ENCODE results near the gene IGSF23.
"Not testable (repeated sequence)": the region's sequence is repeated elsewhere in the genome, so short reads cannot be mapped to it uniquely, and the experiment has no call there.

Gene IGSF23

GRCh38 chr19:44627631-44628030, 14.3 kb downstream of the IGSF23 start:
- TF ChIP-seq PPARA (CRISPR knock-in tag; IDR thresholded peaks at IDR 0.05; ENCODE audit: borderline replicate concordance) = no peak
- TF ChIP-seq CSRNP3 (CRISPR knock-in tag; IDR thresholded peaks at IDR 0.05) = no peak
- no peak for TF ChIP-seq ZC3H10 (CRISPR knock-in tag; IDR thresholded peaks at IDR 0.05)
- TF ChIP-seq, protein P1, sequence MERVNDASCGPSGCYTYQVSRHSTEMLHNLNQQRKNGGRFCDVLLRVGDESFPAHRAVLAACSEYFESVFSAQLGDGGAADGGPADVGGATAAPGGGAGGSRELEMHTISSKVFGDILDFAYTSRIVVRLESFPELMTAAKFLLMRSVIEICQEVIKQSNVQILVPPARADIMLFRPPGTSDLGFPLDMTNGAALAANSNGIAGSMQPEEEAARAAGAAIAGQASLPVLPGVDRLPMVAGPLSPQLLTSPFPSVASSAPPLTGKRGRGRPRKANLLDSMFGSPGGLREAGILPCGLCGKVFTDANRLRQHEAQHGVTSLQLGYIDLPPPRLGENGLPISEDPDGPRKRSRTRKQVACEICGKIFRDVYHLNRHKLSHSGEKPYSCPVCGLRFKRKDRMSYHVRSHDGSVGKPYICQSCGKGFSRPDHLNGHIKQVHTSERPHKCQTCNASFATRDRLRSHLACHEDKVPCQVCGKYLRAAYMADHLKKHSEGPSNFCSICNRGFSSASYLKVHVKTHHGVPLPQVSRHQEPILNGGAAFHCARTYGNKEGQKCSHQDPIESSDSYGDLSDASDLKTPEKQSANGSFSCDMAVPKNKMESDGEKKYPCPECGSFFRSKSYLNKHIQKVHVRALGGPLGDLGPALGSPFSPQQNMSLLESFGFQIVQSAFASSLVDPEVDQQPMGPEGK (CRISPR knock-in tag; IDR thresholded peaks at IDR 0.05; ENCODE audit: borderline replicate concordance) = no peak
- TF ChIP-seq SNAI2 (CRISPR knock-in tag; IDR thresholded peaks at IDR 0.05) = no peak
- TF ChIP-seq ESRRG (CRISPR knock-in tag; IDR thresholded peaks at IDR 0.05) = no peak
- TF ChIP-seq ZNF565 (CRISPR knock-in tag; conservative IDR thresholded peaks at IDR 0.05; ENCODE audit: low read depth) = no peak
- TF ChIP-seq CSDC2 (CRISPR knock-in tag; IDR thresholded peaks at IDR 0.05) = no peak
- no peak for TF ChIP-seq TSHZ2 (CRISPR knock-in tag; IDR thresholded peaks at IDR 0.05)
- TF ChIP-seq POU6F1 (CRISPR knock-in tag; IDR thresholded peaks at IDR 0.05; ENCODE audit: borderline replicate concordance, low read depth) = no peak
- TF ChIP-seq ZFP30 (CRISPR knock-in tag; IDR thresholded peaks at IDR 0.05) = no peak
- no peak for TF ChIP-seq GLIS3 (CRISPR knock-in tag; IDR thresholded peaks at IDR 0.05)
- no peak for TF ChIP-seq ZFP3 (CRISPR knock-in tag; IDR thresholded peaks at IDR 0.05)
- no peak for TF ChIP-seq TOX (CRISPR knock-in tag; IDR thresholded peaks at IDR 0.05; ENCODE audit: borderline replicate concordance)
- TF ChIP-seq CREB5 (CRISPR knock-in tag; IDR thresholded peaks at IDR 0.05; ENCODE audit: low read depth) = no peak
- TF ChIP-seq BACH2 (CRISPR knock-in tag; IDR thresholded peaks at IDR 0.05; ENCODE audit: borderline replicate concordance) = no peak
- no peak for TF ChIP-seq TCF4 (CRISPR knock-in tag; IDR thresholded peaks at IDR 0.05; ENCODE audit: borderline replicate concordance)
- TF ChIP-seq OSR1 (CRISPR knock-in tag; IDR thresholded peaks at IDR 0.05) = no peak
- no peak for ATAC-seq

DNA sequence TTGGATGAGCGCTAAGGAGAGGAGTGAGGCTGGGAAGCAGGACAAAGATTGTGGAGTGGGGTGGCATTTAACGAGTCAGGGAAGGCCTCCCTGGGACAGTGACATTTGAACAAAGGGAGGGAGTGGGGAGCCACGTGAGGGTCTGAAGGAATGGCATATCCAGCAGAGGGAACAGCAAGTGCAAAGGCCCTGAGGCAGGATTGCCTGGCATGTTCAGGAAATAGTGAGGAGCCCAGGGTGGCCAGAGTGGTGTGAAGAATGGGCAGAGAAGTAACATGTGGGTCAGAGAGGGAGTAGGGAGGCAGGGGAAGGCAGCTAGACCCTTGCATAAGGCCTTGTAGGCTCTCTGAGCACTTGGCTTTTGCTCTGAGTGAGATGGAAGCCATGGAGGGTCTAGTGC, 15.4 kb downstream of the IGSF23 start:
- ATAC-seq = no peak
- TF ChIP-seq TSHZ2 (CRISPR knock-in tag; IDR thresholded peaks at IDR 0.05) (no peak), CREB5 (CRISPR knock-in tag; IDR thresholded peaks at IDR 0.05; ENCODE audit: low read depth) (no peak), POU6F1 (CRISPR knock-in tag; IDR thresholded peaks at IDR 0.05; ENCODE audit: borderline replicate concordance, low read depth) (no peak)
- TF ChIP-seq, protein P1 (CRISPR knock-in tag; IDR thresholded peaks at IDR 0.05; ENCODE audit: borderline replicate concordance) = no peak

GRCh38 chr19:44631611-44632010, 18.2 kb downstream of the IGSF23 start:
- ATAC-seq = not testable (repeated sequence)

GRCh38 chr19:44634058-44634457, 20.7 kb downstream of the IGSF23 start:
- not testable (repeated sequence) for ATAC-seq

Data from SK-N-SH treated with all-trans-retinoic acid at 6 μM for 48 hours (cell line).